GM19324 (cell line): ENCODE results near the gene LDLRAD3.

Experiments
- ATAC-seq: cut with Tn5 transposase; IDR thresholded peaks from one replicate; pipeline ENCODE4 v1.9.1; 2021; ENCODE audit warnings: mild to moderate bottlenecking, moderate library complexity; ENCODE audit not compliant: unreplicated experiment, low FRiP score

Gene LDLRAD3

GRCh38 chr11:35953081-35953760 lies 9.4 kb downstream of the LDLRAD3 start:
- ATAC-seq = no peak

DNA sequence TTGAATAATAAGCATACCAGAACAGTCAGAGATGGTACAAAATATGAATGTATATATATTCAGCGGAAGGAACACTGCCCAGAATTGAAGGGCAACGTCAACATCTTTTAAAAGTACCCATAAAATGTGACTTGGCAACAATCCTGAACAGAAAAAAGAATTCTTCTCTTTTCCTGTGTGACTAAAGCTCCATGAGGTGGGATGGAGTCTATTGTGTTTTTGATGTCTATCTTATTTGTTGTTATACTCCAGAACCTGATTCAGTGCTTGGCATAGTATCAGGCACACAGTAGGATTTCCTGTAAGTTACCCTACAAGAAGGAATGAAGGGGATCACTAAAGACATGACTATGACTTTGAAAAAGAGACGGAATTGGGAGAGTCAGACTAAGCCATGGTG lies 10.3 kb downstream of the LDLRAD3 start:
- ATAC-seq = no peak

GRCh38 chr11:35955636-35956035 lies 11.8 kb downstream of the LDLRAD3 start:
- ATAC-seq = no peak

GRCh38 chr11:35962369-35963138 lies 18.7 kb downstream of the LDLRAD3 start:
- ATAC-seq = no peak

DNA sequence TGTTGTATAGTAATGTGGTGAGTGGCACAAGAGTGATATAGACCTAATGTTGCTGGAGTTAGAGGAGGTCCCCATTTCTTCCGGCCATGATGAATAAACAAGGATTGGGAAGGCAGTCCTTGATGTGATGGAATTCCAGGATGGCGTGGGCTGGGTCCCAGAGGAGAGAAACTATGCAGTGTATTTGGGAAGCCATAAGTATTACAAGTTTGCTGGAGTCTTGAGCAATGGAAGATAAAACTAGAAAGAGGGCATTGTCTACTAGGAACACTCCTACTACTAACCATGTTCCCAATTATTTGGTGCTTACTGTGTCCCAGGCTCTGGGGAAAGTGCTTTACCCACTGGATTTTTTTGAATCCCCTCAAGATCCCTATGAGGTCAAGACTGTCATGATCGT lies 20.0 kb downstream of the LDLRAD3 start:
- ATAC-seq = no peak

DNA sequence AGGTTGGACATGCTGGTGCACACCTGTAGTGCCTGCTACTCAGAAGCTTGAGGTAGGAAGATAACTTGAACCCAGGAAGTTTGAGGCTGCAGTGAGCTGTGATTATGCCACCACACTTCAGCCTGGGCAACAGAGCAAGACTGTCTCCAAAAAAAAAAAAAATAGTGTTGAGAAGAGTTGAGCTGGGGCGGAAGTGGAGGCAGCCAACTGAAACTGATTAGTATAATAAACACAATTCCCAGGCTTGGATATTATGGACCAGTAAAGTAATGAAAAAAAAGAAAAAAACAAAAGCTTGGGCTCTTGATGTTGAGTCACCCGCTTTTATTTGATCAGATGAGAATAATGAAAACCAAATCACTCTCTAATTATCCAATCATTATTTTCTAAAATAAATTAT lies 21.0 kb downstream of the LDLRAD3 start:
- no peak for ATAC-seq

GRCh38 chr11:35967042-35967441 lies 23.2 kb downstream of the LDLRAD3 start:
- ATAC-seq = no peak

DNA sequence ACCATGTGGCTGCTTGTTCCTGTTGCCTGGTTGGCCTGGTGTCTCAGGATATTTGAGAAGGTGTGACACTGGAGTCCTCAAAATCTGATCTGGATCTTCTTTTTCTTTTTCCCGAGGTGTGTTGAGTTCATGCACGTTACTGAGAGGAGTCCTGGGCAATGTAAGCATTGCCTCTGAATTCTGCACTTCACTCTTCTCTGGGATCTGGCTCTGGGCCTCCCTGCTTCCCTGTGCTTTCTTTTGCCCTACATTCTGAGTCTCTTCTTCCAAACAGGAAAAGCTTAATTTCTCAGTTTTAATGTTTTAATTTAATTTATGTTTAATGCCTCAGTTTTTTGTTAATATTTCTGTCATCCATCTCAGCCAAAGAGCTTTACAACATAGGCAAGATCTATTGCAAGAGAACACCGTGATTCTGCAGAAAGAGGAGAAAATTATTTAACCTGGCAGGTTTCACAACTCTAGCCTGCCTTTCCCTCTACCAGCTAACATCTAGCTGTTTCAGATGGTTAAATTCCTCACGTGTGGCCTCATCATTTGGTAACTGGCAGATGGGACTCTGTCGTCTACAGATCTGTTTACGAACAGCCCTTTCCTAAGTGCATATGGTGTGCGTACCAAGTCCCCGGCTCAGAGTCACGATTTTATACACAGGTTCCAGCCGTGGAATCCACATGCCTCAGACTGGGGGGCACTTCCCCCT lies 24.7 kb downstream of the LDLRAD3 start:
- no peak for ATAC-seq

DNA sequence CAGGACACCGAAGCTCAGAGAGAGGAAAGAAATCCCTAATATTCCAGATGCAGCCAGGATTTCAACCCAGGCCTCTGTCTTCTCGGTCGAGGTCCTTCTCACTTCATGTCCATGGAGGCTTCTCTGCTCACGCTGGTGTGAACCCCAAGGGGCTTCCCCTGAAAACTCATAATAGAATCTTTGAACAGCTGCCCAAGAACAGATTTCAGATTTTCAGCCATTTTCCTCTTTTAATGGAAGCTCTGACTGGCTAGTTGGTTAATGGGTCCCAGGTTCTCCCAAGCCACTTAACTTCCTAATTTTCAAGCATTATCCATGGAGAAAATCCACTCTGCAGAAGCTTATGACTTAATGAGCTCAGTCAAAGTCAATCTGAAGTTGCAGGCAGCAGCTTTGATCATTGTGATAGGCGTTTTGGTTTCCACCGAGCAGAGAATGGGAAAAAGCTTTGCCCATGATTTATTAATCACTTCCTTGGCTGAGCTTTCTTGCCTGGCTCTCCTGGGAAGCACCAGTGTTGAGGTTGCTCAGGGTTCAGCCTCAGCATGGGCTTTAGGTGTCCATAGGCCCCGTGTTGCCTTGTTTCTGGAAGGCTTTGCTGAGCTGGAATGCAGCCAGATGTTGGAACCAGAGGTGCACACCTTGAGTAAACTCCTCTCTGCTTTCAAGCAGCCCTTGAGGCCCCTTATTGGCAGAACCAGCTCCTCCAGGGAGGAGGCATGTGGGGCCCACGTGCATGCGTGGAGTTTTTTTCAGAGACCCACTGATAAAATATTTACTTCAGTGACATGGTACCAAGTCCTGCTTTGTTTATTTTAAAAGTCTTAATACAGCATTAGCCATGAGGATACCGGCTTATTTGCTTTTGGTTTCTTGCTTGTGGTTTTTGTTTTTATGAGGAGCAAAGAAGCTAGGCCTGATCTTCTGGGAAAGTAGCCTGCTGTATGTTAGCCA lies 25.5 kb downstream of the LDLRAD3 start:
- no peak for ATAC-seq

DNA sequence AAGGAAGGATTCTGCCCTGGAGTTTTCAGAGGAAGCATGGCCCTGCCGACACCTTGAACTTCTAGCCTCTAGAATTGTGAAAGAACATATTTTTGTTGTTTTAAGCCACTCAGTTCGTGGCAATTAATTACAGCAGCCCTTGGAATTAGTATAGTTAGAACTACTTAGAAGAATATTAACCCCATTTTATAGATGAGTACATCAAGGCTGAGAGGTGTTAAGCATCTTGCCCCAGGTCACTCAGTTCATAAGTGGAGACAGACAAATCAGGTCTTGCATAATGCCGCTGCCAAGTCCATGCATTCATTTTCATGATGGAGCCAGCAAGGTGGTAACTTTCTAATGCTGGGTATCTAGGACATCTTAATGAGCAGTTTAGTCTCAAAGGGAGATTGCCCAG lies 26.6 kb downstream of the LDLRAD3 start:
- no peak for ATAC-seq

GRCh38 chr11:35971841-35972422 lies 28.1 kb downstream of the LDLRAD3 start:
- ATAC-seq = no peak

DNA sequence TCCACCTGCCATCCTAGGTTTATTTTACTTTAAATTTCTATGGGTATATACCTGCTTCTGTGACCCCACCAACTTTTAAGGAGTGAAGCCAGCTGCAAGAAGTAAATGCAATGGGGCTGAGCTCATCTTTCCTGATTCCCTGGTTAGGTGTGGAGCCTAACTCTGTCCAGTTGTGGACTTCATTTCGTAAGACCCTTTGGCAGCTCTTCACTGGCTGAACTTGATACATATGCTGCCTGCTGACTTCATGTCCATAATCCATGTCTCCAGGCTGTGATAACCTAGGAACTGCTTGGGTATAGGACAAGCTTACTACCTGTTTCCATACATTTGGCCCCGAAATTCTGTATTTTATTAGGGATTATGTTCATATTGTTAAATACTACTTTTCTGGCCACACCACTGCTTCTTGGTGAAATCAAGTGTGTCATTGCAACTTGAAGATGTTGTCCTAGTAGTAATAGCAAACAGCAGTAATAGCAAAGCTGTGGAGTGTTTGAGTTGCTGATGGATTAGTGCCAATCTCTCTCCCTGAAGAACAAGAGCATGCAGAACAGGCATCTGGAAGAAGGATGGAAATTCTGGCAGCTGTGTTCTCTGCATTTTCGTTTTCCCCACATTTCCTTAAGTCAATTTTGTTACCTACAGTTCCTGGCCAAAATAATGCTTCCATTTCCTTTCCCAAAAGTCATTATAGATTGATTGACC lies 31.2 kb downstream of the LDLRAD3 start:
- no peak for ATAC-seq

GRCh38 chr11:35976434-35976833 lies 32.6 kb downstream of the LDLRAD3 start:
- no peak for ATAC-seq

DNA sequence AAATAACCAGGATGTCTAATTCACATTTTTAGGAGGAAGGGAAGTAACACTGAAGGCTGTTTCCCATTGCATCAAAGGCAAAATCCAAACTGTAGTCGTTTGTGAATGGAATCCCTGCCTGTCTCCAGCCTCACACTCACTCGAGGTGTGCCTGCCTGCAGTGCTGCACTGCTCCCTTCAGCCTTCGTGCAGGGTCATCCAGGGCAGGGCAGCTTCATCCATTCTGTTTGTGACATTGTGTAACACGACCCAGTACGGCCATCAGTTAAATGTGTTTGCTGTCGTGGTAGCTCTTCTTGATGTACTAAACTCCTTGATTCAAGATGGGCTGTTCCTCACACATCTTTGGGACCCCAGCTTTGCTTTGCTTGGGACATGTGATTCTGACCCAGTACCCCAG lies 34.3 kb downstream of the LDLRAD3 start:
- ATAC-seq = no peak

DNA sequence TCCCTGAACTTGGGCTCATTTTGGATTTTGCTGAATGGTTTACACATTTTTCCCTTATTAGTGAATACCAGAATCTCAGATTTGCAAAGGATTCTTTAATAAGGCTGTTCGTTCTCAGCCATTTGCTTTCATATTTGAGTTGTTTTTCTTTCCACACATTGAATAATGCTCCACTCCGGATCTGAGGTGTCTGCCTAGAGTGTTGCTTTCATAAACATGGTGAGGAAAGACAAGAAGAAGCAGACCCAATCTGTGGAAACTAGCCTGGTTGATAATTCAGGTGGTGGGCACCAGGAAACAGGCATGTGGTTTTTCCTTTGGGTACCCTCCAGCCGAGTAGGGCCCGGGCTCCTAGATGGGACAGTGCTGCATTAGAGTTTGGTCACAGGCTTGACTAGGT lies 35.0 kb downstream of the LDLRAD3 start:
- no peak for ATAC-seq

GRCh38 chr11:35980686-35981390 lies 37.0 kb downstream of the LDLRAD3 start:
- no peak for ATAC-seq

DNA sequence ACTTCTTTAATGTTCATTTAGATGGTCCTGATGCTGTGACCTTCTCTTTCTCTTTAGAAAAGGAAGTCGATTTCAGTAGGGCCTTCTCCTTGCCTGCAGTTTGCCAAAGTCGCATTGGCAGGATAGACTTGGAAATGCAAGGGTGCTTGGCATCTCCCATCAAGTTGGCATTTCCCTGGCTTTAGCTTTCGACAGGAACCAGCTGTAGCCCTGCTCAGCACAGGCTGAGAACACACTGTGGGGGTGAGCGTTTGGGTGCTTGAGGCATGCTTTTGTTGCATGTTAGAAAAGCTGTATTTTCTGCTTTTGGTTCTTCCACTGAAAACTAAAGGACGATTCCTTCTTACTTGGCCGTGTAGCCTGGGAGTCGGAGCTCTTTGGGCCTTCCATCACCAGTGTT lies 37.7 kb downstream of the LDLRAD3 start:
- no peak for ATAC-seq

DNA sequence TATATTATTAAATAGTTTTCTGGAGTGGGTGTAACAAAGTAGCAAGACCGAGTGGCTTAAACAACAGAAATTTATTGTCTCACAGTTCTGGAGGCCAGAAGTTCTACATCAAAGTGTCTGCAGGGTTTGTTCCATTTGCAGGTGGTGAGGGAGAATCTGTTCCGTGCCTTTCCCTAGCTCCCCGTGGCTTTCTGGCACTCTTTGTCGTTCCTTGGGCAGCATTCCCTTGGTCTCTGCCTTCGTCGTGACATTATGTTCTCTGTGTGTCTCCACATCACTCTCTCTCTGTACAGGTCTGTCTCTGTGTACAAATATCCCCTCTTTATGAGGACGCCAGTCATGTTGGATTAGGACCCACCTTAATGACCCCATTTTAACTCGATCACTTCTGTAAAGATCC lies 38.2 kb downstream of the LDLRAD3 start:
- no peak for ATAC-seq

- no peak for ATAC-seq
Measured at GRCh38 chr11:35983981-35984380, 40.1 kb downstream of the LDLRAD3 start.
